Measurements from ENCODE around the gene CLDN11.

The CLDN11 gene

GRCh38 chr3:170417090-170417489, 1.6 kb upstream of the CLDN11 start:
- H3K4me3 ChIP-seq (ENCODE audit: low read depth, low read length) = no peak overlapping the region
- in situ Hi-C loops (cut with HindIII; ENCODE audit: low sequenced_read_pairs) = no loop called here
- no peak for TF ChIP-seq CTCF (IDR thresholded peaks at IDR 0.05; ENCODE audit: low read depth, low read length)
- DNase-seq (ENCODE audit: low read depth, low spot score) = no peak

GRCh38 chr3:170419557-170420087, 954 bp downstream of the CLDN11 start:
- TF ChIP-seq CTCF (IDR thresholded peaks at IDR 0.05; ENCODE audit: low read depth, low read length) = no peak
- peak; percentile 51 for DNase-seq (ENCODE audit: low read depth, low spot score)
- in situ Hi-C loops (cut with HindIII; ENCODE audit: low sequenced_read_pairs) = loop anchor here (10.0 kb wide), 1 partner anchor 395 kb away; no protein-coding TSS in a partner anchor

GRCh38 chr3:170420307-170420821, 1.7 kb downstream of the CLDN11 start:
- no peak for DNase-seq (ENCODE audit: low read depth, low spot score)
- H3K4me3 ChIP-seq (ENCODE audit: low read depth, low read length) = peak overlapping the region; percentile 87

More at GRCh38 chr3:170419557-170420087, 954 bp downstream of the CLDN11 start:
- peak overlapping the region; percentile 87 for H3K4me3 ChIP-seq (ENCODE audit: low read depth, low read length)

GRCh38 chr3:170421111-170421641, 2.5 kb downstream of the CLDN11 start:
- in situ Hi-C loops (cut with HindIII; ENCODE audit: low sequenced_read_pairs) = loop anchor here (10.0 kb wide), 1 partner anchor 394 kb away; no protein-coding TSS in a partner anchor
- peak; percentile 52 for DNase-seq (ENCODE audit: low read depth, low spot score)
- TF ChIP-seq CTCF (IDR thresholded peaks at IDR 0.05; ENCODE audit: low read depth, low read length) = no peak
- H3K4me3 ChIP-seq (ENCODE audit: low read depth, low read length) = peak overlapping the region; percentile 87

More at GRCh38 chr3:170420307-170420821, 1.7 kb downstream of the CLDN11 start:
- no peak for TF ChIP-seq CTCF (IDR thresholded peaks at IDR 0.05; ENCODE audit: low read depth, low read length)
- in situ Hi-C loops (cut with HindIII; ENCODE audit: low sequenced_read_pairs) = loop anchor here (10.0 kb wide), 1 partner anchor 394 kb away; no protein-coding TSS in a partner anchor

GRCh38 chr3:170421758-170422157, 3.1 kb downstream of the CLDN11 start:
- H3K4me3 ChIP-seq (ENCODE audit: low read depth, low read length) = peak overlapping the region; percentile 87
- no peak for TF ChIP-seq CTCF (IDR thresholded peaks at IDR 0.05; ENCODE audit: low read depth, low read length)
- in situ Hi-C loops (cut with HindIII; ENCODE audit: low sequenced_read_pairs) = loop anchor here (10.0 kb wide), 1 partner anchor 393 kb away; no protein-coding TSS in a partner anchor
- DNase-seq (ENCODE audit: low read depth, low spot score) = no peak

- in situ Hi-C loops (cut with HindIII; ENCODE audit: low sequenced_read_pairs) = loop anchor here (10.0 kb wide), 1 partner anchor 392 kb away; no protein-coding TSS in a partner anchor
- no peak for TF ChIP-seq CTCF (IDR thresholded peaks at IDR 0.05; ENCODE audit: low read depth, low read length)
- no peak for DNase-seq (ENCODE audit: low read depth, low spot score)
- H3K4me3 ChIP-seq (ENCODE audit: low read depth, low read length) = no peak overlapping the region
These were observed 4.4 kb downstream of the CLDN11 start for GRCh38 chr3:170423001-170423615.
